Neutrophil (primary cell): Measurements from ENCODE around the gene TAP2.

Experiments
- H3K27ac ChIP-seq: fragments of 200-600 bp; sonication (generic); 2 replicates; pipeline ENCODE4 v1.5.1; 2016; ENCODE audit warnings: mild to moderate bottlenecking, moderate library complexity
- H3K27me3 ChIP-seq: fragments of 200-600 bp; sonication (generic); 2 replicates; pipeline ENCODE4 v1.6.0; 2016; ENCODE audit warnings: mild to moderate bottlenecking
- H3K36me3 ChIP-seq: fragments of 200-600 bp; sonication (generic); 2 replicates; pipeline ENCODE4 v1.5.1; 2017
- H3K4me1 ChIP-seq, 2 experiments: fragments of 200-600 bp in 1 of 2; sonication (generic) in 1 of 2; 1 replicate in 1 of 2; 2 replicates in 1 of 2; pipeline versions ENCODE4 v1.5.1 to v1.6.1; 2013 to 2016; ENCODE audit warnings: low read depth in 1 of 2, low read length in 1 of 2, mild to moderate bottlenecking in 1 of 2, moderate library complexity in 1 of 2; ENCODE audit not compliant: control insufficient read depth in 1 of 2, insufficient read depth in 1 of 2
- H3K4me3 ChIP-seq, 2 experiments: fragments of 200-600 bp in 1 of 2; sonication (generic) in 1 of 2; 1 replicate in 1 of 2; 2 replicates in 1 of 2; pipeline ENCODE4 v1.5.1; 2013 to 2016; ENCODE audit warnings: low read depth in 1 of 2, low read length in 1 of 2, mild to moderate bottlenecking in 1 of 2, moderate library complexity in 1 of 2
- H3K9me3 ChIP-seq: fragments of 200-600 bp; sonication (generic); 2 replicates; pipeline ENCODE4 v1.5.1; 2016
- CTCF ChIP-seq: fragments of 200-600 bp; sonication (generic); IDR thresholded peaks from 2 replicates; pipeline ENCODE4 v1.5.1; 2016; ENCODE audit warnings: antibody characterized with exemption

Gene TAP2

GRCh38 chr6:32852844-32853540, 14.5 kb upstream of the TAP2 start:
- Histone ChIP-seq H3K27ac (peak overlapping the region; percentile 96), H3K27me3 (no peaks in the 10 kb centered on the region), H3K9me3 (no peaks in the 10 kb centered on the region), H3K36me3 (peaks cover 68% of the 10 kb centered on the region), H3K4me3 (peak overlapping the region; percentile 85 to 91), H3K4me1 (peaks cover 55 to 67% of the 10 kb centered on the region in 2 experiments)
- TF ChIP-seq CTCF: no peak

GRCh38 chr6:32852018-32852843, 13.7 kb upstream of the TAP2 start:
- TF ChIP-seq CTCF: no peak
- Histone ChIP-seq H3K4me3 (peak overlapping the region; percentile 85 to 91), H3K4me1 (peaks cover 63 to 70% of the 10 kb centered on the region in 2 experiments), H3K9me3 (no peaks in the 10 kb centered on the region), H3K36me3 (peaks cover 68% of the 10 kb centered on the region), H3K27me3 (no peaks in the 10 kb centered on the region), H3K27ac (peak overlapping the region; percentile 96)

GRCh38 chr6:32851025-32851424, 12.5 kb upstream of the TAP2 start:
- H3K27me3 ChIP-seq: no peaks in the 10 kb centered on the region
- H3K4me3 ChIP-seq: peak overlapping the region in 1 of 2 experiments; percentile 85
- peaks cover 75 to 78% of the 10 kb centered on the region in 2 experiments for H3K4me1 ChIP-seq
- H3K9me3 ChIP-seq: no peaks in the 10 kb centered on the region
- TF ChIP-seq CTCF: no peak
- peaks cover 68% of the 10 kb centered on the region for H3K36me3 ChIP-seq
- peak overlapping the region; percentile 96 for H3K27ac ChIP-seq

GRCh38 chr6:32849126-32849525, 10.6 kb upstream of the TAP2 start:
- peak overlapping the region; percentile 97 for H3K27ac ChIP-seq

GRCh38 chr6:32847795-32848194, 9.3 kb upstream of the TAP2 start:
- H3K4me1 ChIP-seq: peaks cover 74 to 80% of the 10 kb centered on the region in 2 experiments
- no peaks in the 10 kb centered on the region for H3K27me3 ChIP-seq
- H3K9me3 ChIP-seq: no peaks in the 10 kb centered on the region
- peaks cover 75% of the 10 kb centered on the region for H3K36me3 ChIP-seq
- TF ChIP-seq CTCF: no peak
- H3K27ac ChIP-seq: peak overlapping the region; percentile 97
- H3K4me3 ChIP-seq: peak overlapping the region in 1 of 2 experiments; percentile 93

More at GRCh38 chr6:32849126-32849525, 10.6 kb upstream of the TAP2 start:
- peaks cover 74% of the 10 kb centered on the region for H3K36me3 ChIP-seq
- TF ChIP-seq CTCF: no peak
- no peaks in the 10 kb centered on the region for H3K27me3 ChIP-seq
- H3K4me1 ChIP-seq: peaks cover 67 to 74% of the 10 kb centered on the region in 2 experiments
- no peak overlapping the region for H3K4me3 ChIP-seq
- no peaks in the 10 kb centered on the region for H3K9me3 ChIP-seq
